Nephron (organoid): Measurements from ENCODE around the gene TOM1L2.

Source experiments
- H3K27ac Mint-ChIP-seq, 3 experiments: 2 replicates each; pipeline ENCODE4 v1.8.0; 2020; ENCODE audit warnings: mixed read lengths in 3 of 3, mild to moderate bottlenecking in 2 of 3, moderate library complexity in 1 of 3
- H3K27me3 Mint-ChIP-seq: 2 replicates; pipeline ENCODE4 v1.8.0; 2021; ENCODE audit warnings: low read depth, mild to moderate bottlenecking, moderate library complexity, mixed read lengths
- H3K36me3 Mint-ChIP-seq: 2 replicates; pipeline ENCODE4 v1.8.0; 2020; ENCODE audit warnings: low read depth, mixed read lengths
- H3K4me1 Mint-ChIP-seq: 2 replicates; pipeline ENCODE4 v1.8.0; 2020; ENCODE audit warnings: mixed read lengths
- H3K4me3 Mint-ChIP-seq, 3 experiments: 2 replicates each; pipeline ENCODE4 v1.8.0; 2020; ENCODE audit warnings: mild to moderate bottlenecking in 3 of 3, mixed read lengths in 3 of 3, moderate library complexity in 2 of 3
- H3K9me3 Mint-ChIP-seq: 2 replicates; pipeline ENCODE4 v1.8.0; 2020; ENCODE audit warnings: mixed read lengths
- TF ChIP-seq, protein P1 (sequence below), 3 experiments: fragments of 200-600 bp; sonication (generic); IDR thresholded peaks; one replicate each; pipeline ENCODE4 v1.5.0; 2021; ENCODE audit warnings: antibody characterized with exemption in 3 of 3; ENCODE audit not compliant: unreplicated experiment in 3 of 3

Gene TOM1L2

DNA sequence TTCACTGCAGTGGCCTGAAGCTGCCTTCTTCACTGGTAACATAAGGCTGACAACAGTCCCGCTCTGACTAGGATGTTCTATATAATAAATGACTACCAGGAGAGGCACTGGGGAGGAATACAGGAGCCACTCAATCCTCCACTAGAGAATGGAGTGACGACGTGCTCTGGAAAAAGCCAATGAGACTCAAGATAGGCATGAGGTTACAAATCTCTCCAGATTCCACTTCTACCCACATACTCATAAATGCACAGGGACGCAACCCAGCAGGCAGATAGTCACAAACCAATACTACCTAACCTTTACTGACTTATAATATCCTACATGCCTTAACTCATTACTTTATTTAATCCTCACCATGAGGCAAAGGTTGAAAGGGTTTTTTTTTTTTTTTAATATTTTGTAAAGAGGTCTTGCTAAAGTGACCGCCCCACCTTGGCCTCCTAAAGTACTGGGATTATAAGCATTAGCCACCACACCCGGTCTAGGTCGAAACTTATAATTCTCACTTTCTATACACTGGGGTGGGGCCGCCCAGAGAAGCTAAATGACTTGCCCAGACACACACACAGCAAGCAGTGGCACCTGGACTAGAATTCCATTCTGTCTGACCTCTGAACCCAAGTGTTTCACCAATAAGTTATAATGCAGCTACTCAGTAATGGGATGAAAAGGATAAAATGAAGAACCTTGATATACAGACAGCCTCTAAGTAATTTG lies 33.7 kb downstream of the TOM1L2 start:
- Mint-ChIP-seq H3K36me3 (no peaks in the 10 kb centered on the region), H3K27me3 (no peaks in the 10 kb centered on the region), H3K27ac (peak overlapping the region; percentile 56 to 94 (median 60)), H3K9me3 (no peaks in the 10 kb centered on the region), H3K4me1 (peaks cover 82% of the 10 kb centered on the region), H3K4me3 (no peak overlapping the region)
- TF ChIP-seq, protein P1, sequence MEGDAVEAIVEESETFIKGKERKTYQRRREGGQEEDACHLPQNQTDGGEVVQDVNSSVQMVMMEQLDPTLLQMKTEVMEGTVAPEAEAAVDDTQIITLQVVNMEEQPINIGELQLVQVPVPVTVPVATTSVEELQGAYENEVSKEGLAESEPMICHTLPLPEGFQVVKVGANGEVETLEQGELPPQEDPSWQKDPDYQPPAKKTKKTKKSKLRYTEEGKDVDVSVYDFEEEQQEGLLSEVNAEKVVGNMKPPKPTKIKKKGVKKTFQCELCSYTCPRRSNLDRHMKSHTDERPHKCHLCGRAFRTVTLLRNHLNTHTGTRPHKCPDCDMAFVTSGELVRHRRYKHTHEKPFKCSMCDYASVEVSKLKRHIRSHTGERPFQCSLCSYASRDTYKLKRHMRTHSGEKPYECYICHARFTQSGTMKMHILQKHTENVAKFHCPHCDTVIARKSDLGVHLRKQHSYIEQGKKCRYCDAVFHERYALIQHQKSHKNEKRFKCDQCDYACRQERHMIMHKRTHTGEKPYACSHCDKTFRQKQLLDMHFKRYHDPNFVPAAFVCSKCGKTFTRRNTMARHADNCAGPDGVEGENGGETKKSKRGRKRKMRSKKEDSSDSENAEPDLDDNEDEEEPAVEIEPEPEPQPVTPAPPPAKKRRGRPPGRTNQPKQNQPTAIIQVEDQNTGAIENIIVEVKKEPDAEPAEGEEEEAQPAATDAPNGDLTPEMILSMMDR (IDR thresholded peaks at IDR 0.05; ENCODE audit: unreplicated experiment in 3 of 3): no peak

DNA sequence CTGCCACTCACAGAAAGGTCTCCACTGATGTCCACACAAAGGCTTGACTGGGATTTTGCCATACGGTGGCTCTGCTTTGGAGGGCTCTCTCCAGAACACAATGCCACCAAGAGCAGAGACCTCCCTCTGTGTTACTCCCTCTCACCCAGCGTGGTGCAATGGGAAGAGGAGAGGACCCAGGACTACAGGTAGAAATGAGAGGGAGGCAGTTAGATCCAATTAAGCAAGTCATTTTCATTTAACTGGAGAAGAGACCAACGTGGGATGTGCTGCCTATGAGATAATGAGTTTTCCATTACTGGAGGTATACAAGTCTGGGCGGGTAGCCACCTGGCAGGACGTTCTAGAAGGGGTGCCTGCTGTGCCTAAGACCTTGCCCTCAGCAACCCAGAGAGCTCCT lies 34.2 kb downstream of the TOM1L2 start:
- TF ChIP-seq, protein P1 (IDR thresholded peaks at IDR 0.05; ENCODE audit: unreplicated experiment in 3 of 3): no peak
- Mint-ChIP-seq H3K27ac (peak overlapping the region; percentile 52 to 82 (median 60)), H3K36me3 (no peaks in the 10 kb centered on the region), H3K4me3 (no peak overlapping the region), H3K27me3 (no peaks in the 10 kb centered on the region), H3K4me1 (peaks cover 76% of the 10 kb centered on the region), H3K9me3 (no peaks in the 10 kb centered on the region)

DNA sequence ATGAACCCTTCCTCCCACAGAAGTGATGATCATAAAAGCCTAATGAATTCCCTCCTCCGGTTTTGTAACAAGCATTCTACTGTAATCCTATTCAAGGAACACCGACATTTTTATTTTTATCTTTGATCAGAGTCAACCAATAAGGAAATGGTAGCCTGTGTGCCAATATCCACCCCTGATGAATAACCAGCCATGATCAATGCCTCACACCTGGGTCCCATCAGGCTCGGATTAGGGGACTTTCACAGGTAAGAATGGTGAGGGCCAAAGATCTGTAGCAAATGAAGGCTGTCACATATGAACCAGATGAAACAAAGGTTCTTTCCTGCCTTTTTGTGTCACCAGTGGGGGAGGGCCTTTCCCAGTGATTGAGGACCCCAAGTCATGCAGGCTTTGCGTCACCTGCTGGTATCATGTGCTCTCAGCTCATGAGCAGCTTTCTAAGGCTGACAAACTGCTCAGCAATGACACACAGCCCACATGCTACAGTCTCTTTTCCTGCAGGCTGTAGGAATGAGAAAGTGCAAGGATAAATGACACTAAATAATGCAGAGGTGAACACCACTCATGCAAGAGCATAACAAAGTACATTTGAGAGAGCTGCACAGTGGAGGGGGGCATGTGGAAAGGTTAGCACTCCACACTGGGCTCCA lies 34.9 kb downstream of the TOM1L2 start:
- TF ChIP-seq, protein P1 (IDR thresholded peaks at IDR 0.05; ENCODE audit: unreplicated experiment in 3 of 3): no peak
- Mint-ChIP-seq H3K36me3 (no peaks in the 10 kb centered on the region), H3K4me1 (peaks cover 69% of the 10 kb centered on the region), H3K9me3 (no peaks in the 10 kb centered on the region), H3K4me3 (no peak overlapping the region), H3K27me3 (no peaks in the 10 kb centered on the region), H3K27ac (peak overlapping the region; percentile 52 to 82 (median 60))

DNA sequence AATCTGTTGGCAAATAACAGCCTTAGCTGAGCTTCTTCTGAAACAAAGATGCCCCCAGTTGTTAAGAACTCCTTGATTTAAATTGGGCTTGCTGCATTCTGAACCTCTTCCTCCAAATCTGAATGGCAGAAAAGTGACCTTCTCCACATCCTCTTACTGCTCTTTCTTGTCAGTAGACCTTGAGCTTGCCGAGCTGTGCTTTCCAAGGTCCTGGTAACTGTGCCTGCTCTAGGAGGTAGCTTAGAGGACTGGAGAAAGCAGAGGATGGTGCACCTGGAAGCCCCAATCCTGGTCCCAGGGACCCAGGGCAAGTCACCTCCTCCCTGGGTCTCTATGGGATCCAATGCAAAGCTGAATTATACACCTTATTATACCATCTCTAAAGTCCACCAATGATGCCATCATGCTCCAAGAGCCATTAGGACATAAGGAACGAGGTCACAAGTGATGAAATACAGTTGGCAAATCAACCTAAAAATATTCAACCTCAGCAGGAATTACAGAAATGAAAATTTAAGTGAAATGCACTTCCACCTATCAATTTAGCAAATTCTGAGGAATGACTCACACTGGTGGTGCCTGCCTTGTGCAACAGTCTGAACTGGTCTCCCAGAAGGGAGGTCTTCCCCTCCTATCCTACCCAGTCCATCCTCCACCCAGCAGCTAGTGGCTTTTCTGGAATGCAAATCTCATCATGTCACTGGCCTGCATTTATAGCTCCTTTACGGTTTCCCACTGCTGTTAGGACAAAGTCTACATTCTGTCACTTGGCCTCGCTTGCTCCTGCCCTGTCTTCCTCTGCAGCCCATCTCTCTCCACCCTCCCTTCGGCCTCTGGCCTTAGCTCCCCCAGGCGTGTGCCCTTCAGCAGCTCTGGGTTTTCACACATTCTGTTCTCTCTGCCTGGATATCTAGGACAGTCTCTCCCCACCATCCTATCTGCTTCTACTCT lies 36.6 kb downstream of the TOM1L2 start:
- Mint-ChIP-seq H3K27me3 (no peaks in the 10 kb centered on the region), H3K4me3 (no peak overlapping the region)
- TF ChIP-seq, protein P1 (IDR thresholded peaks at IDR 0.05; ENCODE audit: unreplicated experiment in 3 of 3): no peak

DNA sequence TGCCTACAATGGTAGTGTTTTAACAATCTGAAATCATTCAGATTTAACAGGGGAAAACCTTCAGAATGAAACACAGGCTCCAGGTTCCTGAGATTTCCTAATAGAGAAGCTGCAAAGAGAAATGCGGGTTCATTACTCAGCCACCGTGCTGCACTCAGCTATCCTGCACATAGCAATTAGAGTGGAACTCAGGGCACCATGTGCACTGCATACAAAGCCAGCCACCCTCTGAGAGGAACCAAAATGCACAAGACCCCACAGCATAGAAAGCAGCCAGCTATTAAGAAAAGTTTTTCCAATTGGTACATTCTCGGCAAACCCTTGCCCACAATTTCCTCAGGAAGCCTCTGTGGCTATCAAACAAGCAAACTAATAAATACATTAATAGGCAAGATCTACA lies 37.4 kb downstream of the TOM1L2 start:
- no peak overlapping the region for H3K4me3 Mint-ChIP-seq
- TF ChIP-seq, protein P1 (IDR thresholded peaks at IDR 0.05; ENCODE audit: unreplicated experiment in 3 of 3): no peak
- H3K4me1 Mint-ChIP-seq: peaks cover 59% of the 10 kb centered on the region
- H3K9me3 Mint-ChIP-seq: no peaks in the 10 kb centered on the region
- peak overlapping the region; percentile 14 to 61 (median 30) for H3K27ac Mint-ChIP-seq
- no peaks in the 10 kb centered on the region for H3K36me3 Mint-ChIP-seq
- no peaks in the 10 kb centered on the region for H3K27me3 Mint-ChIP-seq

More for the DNA sequence above, 36.6 kb downstream of the TOM1L2 start:
- Mint-ChIP-seq H3K9me3 (no peaks in the 10 kb centered on the region), H3K36me3 (no peaks in the 10 kb centered on the region), H3K4me1 (peaks cover 64% of the 10 kb centered on the region), H3K27ac (peak overlapping the region; percentile 43 to 61 (median 51))
